Stomach (tissue), 9 donors: ENCODE data around the gene TBC1D4. TPM values are rescaled to one million over a fixed set of nuclear protein-coding genes. Genes with fewer than 3 reads are reported as not detected.

ENCODE experiments used
- DNase-seq, 2 donors: peaks; one replicate each; pipeline versions ENCODE4 v3.0.0 to v3.0.0-alpha.2; 2013 to 2019
- H3K27ac ChIP-seq, 5 donors: fragments of 200-600 bp in 4 of 5; sonication (generic) in 4 of 5; one replicate each; pipeline ENCODE4 v1.5.1; 2013 to 2019; ENCODE audit warnings: mild to moderate bottlenecking in 1 of 5, moderate library complexity in 1 of 5
- H3K27me3 ChIP-seq, 3 donors: fragments of 200-600 bp; sonication (generic); one replicate each; pipeline ENCODE4 v1.5.1; 2017 to 2019; ENCODE audit warnings: mixed run types in 1 of 3
- H3K36me3 ChIP-seq, 4 donors: fragments of 200-600 bp; sonication (generic); 1 replicate in 3 of 4; 2 replicates in 1 of 4; pipeline ENCODE4 v1.5.1; 2016 to 2019
- H3K4me1 ChIP-seq, 4 donors: fragments of 200-600 bp; sonication (generic); one replicate each; pipeline ENCODE4 v1.5.1; 2016 to 2019
- H3K4me3 ChIP-seq, 4 donors: fragments of 200-600 bp; sonication (generic) in 3 of 4; one replicate each; pipeline ENCODE4 v1.5.1; 2016 to 2019; ENCODE audit warnings: mild to moderate bottlenecking in 1 of 4
- H3K9me3 ChIP-seq, 4 donors: fragments of 200-600 bp; sonication (generic); one replicate each; pipeline ENCODE4 v1.5.1; 2016 to 2019
- CTCF ChIP-seq, 7 experiments: fragments of 450-650 bp in 4 of 7; fragments of 200-600 bp in 3 of 7; sonication (generic) in 3 of 7; IDR thresholded peaks; one replicate each; pipeline ENCODE4 v1.5.1; 2016 to 2019; ENCODE audit warnings: antibody characterized with exemption in 7 of 7, control low read depth in 2 of 7, mild to moderate bottlenecking in 1 of 7
- EP300 ChIP-seq: sonication (generic); formaldehyde crosslinking; IDR thresholded peaks from one replicate; pipeline ENCODE4 v1.6.1; 2017; ENCODE audit warnings: antibody characterized with exemption
- POLR2A ChIP-seq, 4 donors: fragments of 450-650 bp; IDR thresholded peaks; one replicate each; pipeline ENCODE4 v1.6.1; 2016; ENCODE audit warnings: antibody characterized with exemption in 4 of 4, control low read depth in 2 of 4, mild to moderate bottlenecking in 1 of 4, moderate library complexity in 1 of 4
- POLR2AphosphoS5 ChIP-seq, 3 donors: sonication (generic); formaldehyde crosslinking; IDR thresholded peaks; one replicate each; pipeline ENCODE4 v1.6.1; 2016; ENCODE audit warnings: antibody characterized with exemption in 3 of 3
- WGBS, 5 donors: extraction: QIAGEN DNeasy Blood & Tissue Kit in 3 of 5; methylation state at CpG; one replicate each; pipeline versions ENCODE4 v1.1.5 to v1.1.7; 2013 to 2018; 5-methylcytosine and 5-hydroxymethylcytosine counted together
- intact Hi-C: fragments of 100-400 bp; cut with DNase I; formaldehyde crosslinking; loops from one replicate; pipeline ENCODE4 v1.15.1; 2023; ENCODE audit warnings: low total_unique reads
- polyA plus RNA-seq, 3 donors: library from polyadenylated mRNA; stranded (reverse); fragments of 200-250 nt; gene quantifications; one replicate each; pipeline ENCODE4 v1.2.3, GENCODE V29; 2013
- total RNA-seq, 5 donors: library from RNA; depleted of rRNA; stranded (reverse); fragments of >200 nt; gene quantifications; one replicate each; pipeline versions ENCODE4 v1.1.0 to v1.2.3, GENCODE V29; 2014 to 2016
- donor health status: healthy with polysubstance abuse.
- donor health status: Bipolar disorder and iron deficiency.
- donor health status: healthy.

TBC1D4 gene
- total and polyA plus RNA-seq, 8 donors, result 4.9 to 47.8 (median 27.3) TPM

GRCh38 chr13:75299913-75300862, 181.8 kb downstream of the TBC1D4 start:
- DNase-seq, result peak in 1 of 2 donors; percentile 60
- peaks cover 0 to 15% (median 9%) of the 10 kb centered on the region in 4 donors for H3K36me3 ChIP-seq
- intact Hi-C loops, result no loop called here
- peaks cover 0 to 10% (median 5%) of the 10 kb centered on the region in 4 donors for H3K4me1 ChIP-seq
- 71 to 92% (median 84%) methylated on average over 4 of the region's 4 CpGs for WGBS, 5 donors
- no peak overlapping the region for H3K27ac ChIP-seq
- H3K4me3 ChIP-seq, result no peak overlapping the region
- H3K27me3 ChIP-seq, result no peaks in the 10 kb centered on the region
- H3K9me3 ChIP-seq, result no peaks in the 10 kb centered on the region
- TF ChIP-seq POLR2AphosphoS5 (IDR thresholded peaks at IDR 0.05), result no peak
- no peak for TF ChIP-seq POLR2A (IDR thresholded peaks at IDR 0.05)
- TF ChIP-seq EP300, result no peak
- TF ChIP-seq CTCF (IDR thresholded peaks at IDR 0.05), result no peak

- intact Hi-C loops, result no loop called here
- Histone ChIP-seq H3K27ac (no peak overlapping the region), H3K36me3 (peaks cover 0 to 18% (median 13%) of the 10 kb centered on the region in 4 donors), H3K4me3 (no peak overlapping the region), H3K4me1 (peaks cover 0 to 10% (median 5%) of the 10 kb centered on the region in 4 donors), H3K9me3 (no peaks in the 10 kb centered on the region), H3K27me3 (no peaks in the 10 kb centered on the region)
- TF ChIP-seq EP300, result no peak
- TF ChIP-seq POLR2A (IDR thresholded peaks at IDR 0.05), result no peak
- TF ChIP-seq CTCF (IDR thresholded peaks at IDR 0.05), result no peak
- TF ChIP-seq POLR2AphosphoS5 (IDR thresholded peaks at IDR 0.05), result no peak
- no peak for DNase-seq
- 81 to 87% (median 84%) methylated on average over 5 of the region's 5 CpGs for WGBS, 5 donors
These were observed 182.7 kb downstream of the TBC1D4 start for GRCh38 chr13:75299246-75299645.

GRCh38 chr13:75296641-75297040, 185.3 kb downstream of the TBC1D4 start:
- Histone ChIP-seq H3K9me3 (no peaks in the 10 kb centered on the region), H3K36me3 (peaks cover 0 to 23% (median 15%) of the 10 kb centered on the region in 4 donors), H3K27me3 (no peaks in the 10 kb centered on the region), H3K4me3 (no peak overlapping the region), H3K4me1 (peaks cover 0 to 2% (median under 1%) of the 10 kb centered on the region in 4 donors), H3K27ac (no peak overlapping the region)
- intact Hi-C loops, result no loop called here
- 21 to 59% (median 42%) methylated on average over 1 of the region's 1 CpG for WGBS, 5 donors
- TF ChIP-seq POLR2A (IDR thresholded peaks at IDR 0.05) (no peak), CTCF (IDR thresholded peaks at IDR 0.05) (no peak), EP300 (no peak), POLR2AphosphoS5 (IDR thresholded peaks at IDR 0.05) (no peak)
- DNase-seq, result no peak

- peaks cover 0 to 28% (median 21%) of the 10 kb centered on the region in 4 donors for H3K36me3 ChIP-seq
- no peak for DNase-seq
- 58 to 86% (median 77%) methylated on average over 3 of the region's 3 CpGs for WGBS, 5 donors
- TF ChIP-seq EP300 (no peak), POLR2A (IDR thresholded peaks at IDR 0.05) (no peak), CTCF (IDR thresholded peaks at IDR 0.05) (no peak)
- H3K4me1 ChIP-seq, result no peaks in the 10 kb centered on the region
- H3K27me3 ChIP-seq, result no peaks in the 10 kb centered on the region
- intact Hi-C loops, result no loop called here
- no peak overlapping the region for H3K4me3 ChIP-seq
- no peak overlapping the region for H3K27ac ChIP-seq
- H3K9me3 ChIP-seq, result no peaks in the 10 kb centered on the region
These were observed 186.8 kb downstream of the TBC1D4 start for GRCh38 chr13:75295201-75295600.
